ENCODE measurements around the gene SKIDA1. TPM values are rescaled to one million over a fixed set of nuclear protein-coding genes. Genes with fewer than 3 reads are reported as not detected.

The SKIDA1 gene
- total RNA-seq, 3 donors from 2014 or later, result 0.59 to 1.4 (median 0.98) TPM

DNA sequence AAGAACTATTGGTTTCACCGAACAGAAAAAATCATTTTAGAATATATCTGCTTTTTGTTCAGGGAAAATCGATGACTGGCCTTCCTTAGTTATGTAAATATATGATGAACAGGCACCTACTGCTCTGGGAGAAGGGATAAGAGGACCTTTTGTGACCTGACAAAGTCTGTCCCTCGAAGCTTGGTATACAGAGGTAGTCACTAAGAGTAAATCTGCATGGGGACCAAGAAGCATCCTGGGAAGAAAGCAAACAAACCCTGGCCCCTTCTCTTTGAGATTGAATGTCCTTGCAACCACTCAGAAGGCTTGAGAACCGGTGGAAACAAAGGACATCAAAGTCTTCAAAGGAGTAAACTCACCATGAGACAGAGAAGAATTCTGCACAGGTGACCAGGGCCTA lies 52.3 kb downstream of the SKIDA1 start:
- H3K4me3 ChIP-seq, result no peak overlapping the region

DNA sequence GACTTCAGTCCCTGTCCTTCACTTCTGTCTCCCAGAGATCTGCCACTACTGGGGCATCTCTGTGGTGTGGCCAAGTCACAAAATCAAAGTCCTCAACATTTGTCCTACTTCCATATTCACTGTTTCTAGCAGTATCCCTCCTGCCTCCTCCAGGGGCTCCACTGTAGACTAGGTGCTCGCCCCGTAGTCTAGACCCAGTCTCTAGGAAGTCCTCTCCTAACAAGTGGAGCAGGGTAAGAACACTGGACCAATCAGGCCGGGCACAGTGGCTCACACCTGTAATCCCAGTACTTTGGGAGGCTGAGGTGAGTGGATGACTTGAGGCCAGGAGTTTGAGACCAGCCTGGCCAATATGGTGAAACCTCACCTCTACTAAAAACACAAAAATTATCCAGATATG lies 57.4 kb downstream of the SKIDA1 start:
- intact Hi-C loops (cut with DNase I; ENCODE audit: low total_unique reads), result no loop called here
- H3K27me3 ChIP-seq, result no peaks in the 10 kb centered on the region
- no peak overlapping the region for H3K4me3 ChIP-seq
- H3K27ac ChIP-seq, result no peak overlapping the region
- H3K36me3 ChIP-seq, result no peaks in the 10 kb centered on the region
- TF ChIP-seq, protein P1, sequence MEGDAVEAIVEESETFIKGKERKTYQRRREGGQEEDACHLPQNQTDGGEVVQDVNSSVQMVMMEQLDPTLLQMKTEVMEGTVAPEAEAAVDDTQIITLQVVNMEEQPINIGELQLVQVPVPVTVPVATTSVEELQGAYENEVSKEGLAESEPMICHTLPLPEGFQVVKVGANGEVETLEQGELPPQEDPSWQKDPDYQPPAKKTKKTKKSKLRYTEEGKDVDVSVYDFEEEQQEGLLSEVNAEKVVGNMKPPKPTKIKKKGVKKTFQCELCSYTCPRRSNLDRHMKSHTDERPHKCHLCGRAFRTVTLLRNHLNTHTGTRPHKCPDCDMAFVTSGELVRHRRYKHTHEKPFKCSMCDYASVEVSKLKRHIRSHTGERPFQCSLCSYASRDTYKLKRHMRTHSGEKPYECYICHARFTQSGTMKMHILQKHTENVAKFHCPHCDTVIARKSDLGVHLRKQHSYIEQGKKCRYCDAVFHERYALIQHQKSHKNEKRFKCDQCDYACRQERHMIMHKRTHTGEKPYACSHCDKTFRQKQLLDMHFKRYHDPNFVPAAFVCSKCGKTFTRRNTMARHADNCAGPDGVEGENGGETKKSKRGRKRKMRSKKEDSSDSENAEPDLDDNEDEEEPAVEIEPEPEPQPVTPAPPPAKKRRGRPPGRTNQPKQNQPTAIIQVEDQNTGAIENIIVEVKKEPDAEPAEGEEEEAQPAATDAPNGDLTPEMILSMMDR (IDR thresholded peaks at IDR 0.05), result no peak
- TF ChIP-seq POLR2A (IDR thresholded peaks at IDR 0.05) (no peak), POLR2AphosphoS5 (IDR thresholded peaks at IDR 0.05) (no peak)
- H3K9me3 ChIP-seq, result no peaks in the 10 kb centered on the region
- H3K4me1 ChIP-seq, result no peaks in the 10 kb centered on the region
- DNase-seq (ENCODE audit: low spot score in 2 of 2), result no peak

More for the DNA sequence above, 52.3 kb downstream of the SKIDA1 start:
- no peaks in the 10 kb centered on the region for H3K36me3 ChIP-seq
- no peak overlapping the region for H3K27ac ChIP-seq
- no peaks in the 10 kb centered on the region for H3K27me3 ChIP-seq
- no peak for DNase-seq (ENCODE audit: low spot score in 2 of 2)
- no peaks in the 10 kb centered on the region for H3K4me1 ChIP-seq
- TF ChIP-seq, protein P1 (IDR thresholded peaks at IDR 0.05), result no peak
- TF ChIP-seq POLR2A (IDR thresholded peaks at IDR 0.05) (no peak), POLR2AphosphoS5 (IDR thresholded peaks at IDR 0.05) (no peak)
- intact Hi-C loops (cut with DNase I; ENCODE audit: low total_unique reads), result no loop called here
- no peaks in the 10 kb centered on the region for H3K9me3 ChIP-seq

DNA sequence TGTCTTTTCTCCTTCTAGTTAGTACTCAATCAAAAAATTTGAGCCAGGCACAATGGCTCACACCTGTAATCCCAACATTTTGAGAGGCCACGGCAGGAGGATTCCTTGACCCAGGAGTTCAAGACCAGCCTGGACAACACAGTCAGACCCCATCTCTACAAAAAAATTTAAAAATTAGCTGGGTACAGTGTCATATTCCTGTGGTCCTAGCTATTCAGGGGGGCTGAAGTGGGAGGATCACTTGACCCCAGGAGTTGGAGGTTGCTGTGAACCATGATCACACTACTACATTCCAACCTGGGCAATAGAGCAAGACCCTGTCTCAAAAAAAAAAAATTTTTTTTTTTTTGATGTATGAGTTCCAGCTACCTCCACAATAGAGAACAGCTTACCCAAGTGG lies 57.8 kb downstream of the SKIDA1 start:
- H3K4me1 ChIP-seq, result no peaks in the 10 kb centered on the region
- no peak for DNase-seq (ENCODE audit: low spot score in 2 of 2)
- no peaks in the 10 kb centered on the region for H3K36me3 ChIP-seq
- H3K4me3 ChIP-seq, result no peak overlapping the region
- no peaks in the 10 kb centered on the region for H3K9me3 ChIP-seq
- no peaks in the 10 kb centered on the region for H3K27me3 ChIP-seq
- TF ChIP-seq, protein P1 (IDR thresholded peaks at IDR 0.05), result no peak
- TF ChIP-seq POLR2A (IDR thresholded peaks at IDR 0.05) (no peak), POLR2AphosphoS5 (IDR thresholded peaks at IDR 0.05) (no peak)
- intact Hi-C loops (cut with DNase I; ENCODE audit: low total_unique reads), result no loop called here
- H3K27ac ChIP-seq, result no peak overlapping the region

DNA sequence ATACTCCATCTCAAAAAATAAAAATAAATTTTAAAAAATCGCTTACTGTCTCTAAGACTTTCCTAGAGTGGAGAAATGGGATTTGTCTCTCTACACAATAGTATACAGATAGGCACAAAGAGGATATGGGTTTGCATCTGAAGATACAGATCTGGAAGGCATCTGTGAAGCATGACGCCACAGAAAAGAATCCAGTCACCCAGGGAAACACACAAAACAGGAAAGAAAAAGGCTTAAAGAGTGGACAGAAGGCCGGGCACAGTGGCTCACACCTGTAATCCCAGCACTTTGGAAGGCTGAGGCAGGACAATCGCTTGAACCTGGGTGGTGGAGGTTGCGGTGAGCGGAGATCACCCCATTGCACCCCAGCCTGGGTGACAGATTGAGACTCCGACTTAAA lies 61.3 kb downstream of the SKIDA1 start:
- Histone ChIP-seq H3K4me1 (no peaks in the 10 kb centered on the region), H3K9me3 (no peaks in the 10 kb centered on the region), H3K27me3 (no peaks in the 10 kb centered on the region), H3K27ac (no peak overlapping the region), H3K4me3 (no peak overlapping the region), H3K36me3 (no peaks in the 10 kb centered on the region)
- intact Hi-C loops (cut with DNase I; ENCODE audit: low total_unique reads), result no loop called here
- TF ChIP-seq, protein P1 (IDR thresholded peaks at IDR 0.05), result no peak
- TF ChIP-seq POLR2AphosphoS5 (IDR thresholded peaks at IDR 0.05) (no peak), POLR2A (IDR thresholded peaks at IDR 0.05) (no peak)
- no peak for DNase-seq (ENCODE audit: low spot score in 2 of 2)

Other genes with a start within 250 kb of the SKIDA1 start
- gene MLLT10, start 8.6 kb upstream of the SKIDA1 start, total RNA-seq, result 10 to 100 TPM; 45.6 to 74.6 (median 58.0) TPM

All from breast epithelium (tissue), 4 donors.